Measurements from ENCODE around the gene CDH4.

- TF ChIP-seq CTCF (IDR thresholded peaks at IDR 0.05; ENCODE audit: borderline replicate concordance, extremely low read depth, low read length, poor library complexity, severe bottlenecking): no peak
- no peak for TF ChIP-seq EZH2 (IDR thresholded peaks at IDR 0.05; ENCODE audit: borderline replicate concordance, low read depth, low read length, severe bottlenecking)
Measured at GRCh38 chr20:61293951-61294350, 41.9 kb downstream of the CDH4 start.
